AG09319 (cell line): ENCODE results near the gene SLC7A7.
"Not testable (repeated sequence)": the region's sequence is repeated elsewhere in the genome, so short reads cannot be mapped to it uniquely, and the experiment has no call there.

Experiments used
- DNase-seq: peaks from one replicate; pipeline ENCODE4 v3.0.0-alpha.2; 2010; ENCODE audit warnings: low read depth; ENCODE audit errors: extremely low read depth
- TF ChIP-seq, protein P1 (sequence below): IDR thresholded peaks from 2 replicates; pipeline ENCODE4 v1.5.1; 2011; ENCODE audit warnings: low read depth, mild to moderate bottlenecking, inconsistent platforms, low read length, moderate library complexity

Gene SLC7A7

GRCh38 chr14:22814941-22815713 lies at the start of gene SLC7A7:
Gene SLC7A7, minus strand, starts transcription at chr14:22815435. Its CDS starts 2,037 bp downstream, at chr14:22813398.
- TF ChIP-seq, protein P1, sequence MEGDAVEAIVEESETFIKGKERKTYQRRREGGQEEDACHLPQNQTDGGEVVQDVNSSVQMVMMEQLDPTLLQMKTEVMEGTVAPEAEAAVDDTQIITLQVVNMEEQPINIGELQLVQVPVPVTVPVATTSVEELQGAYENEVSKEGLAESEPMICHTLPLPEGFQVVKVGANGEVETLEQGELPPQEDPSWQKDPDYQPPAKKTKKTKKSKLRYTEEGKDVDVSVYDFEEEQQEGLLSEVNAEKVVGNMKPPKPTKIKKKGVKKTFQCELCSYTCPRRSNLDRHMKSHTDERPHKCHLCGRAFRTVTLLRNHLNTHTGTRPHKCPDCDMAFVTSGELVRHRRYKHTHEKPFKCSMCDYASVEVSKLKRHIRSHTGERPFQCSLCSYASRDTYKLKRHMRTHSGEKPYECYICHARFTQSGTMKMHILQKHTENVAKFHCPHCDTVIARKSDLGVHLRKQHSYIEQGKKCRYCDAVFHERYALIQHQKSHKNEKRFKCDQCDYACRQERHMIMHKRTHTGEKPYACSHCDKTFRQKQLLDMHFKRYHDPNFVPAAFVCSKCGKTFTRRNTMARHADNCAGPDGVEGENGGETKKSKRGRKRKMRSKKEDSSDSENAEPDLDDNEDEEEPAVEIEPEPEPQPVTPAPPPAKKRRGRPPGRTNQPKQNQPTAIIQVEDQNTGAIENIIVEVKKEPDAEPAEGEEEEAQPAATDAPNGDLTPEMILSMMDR: no peak
- DNase-seq: no peak

DNA sequence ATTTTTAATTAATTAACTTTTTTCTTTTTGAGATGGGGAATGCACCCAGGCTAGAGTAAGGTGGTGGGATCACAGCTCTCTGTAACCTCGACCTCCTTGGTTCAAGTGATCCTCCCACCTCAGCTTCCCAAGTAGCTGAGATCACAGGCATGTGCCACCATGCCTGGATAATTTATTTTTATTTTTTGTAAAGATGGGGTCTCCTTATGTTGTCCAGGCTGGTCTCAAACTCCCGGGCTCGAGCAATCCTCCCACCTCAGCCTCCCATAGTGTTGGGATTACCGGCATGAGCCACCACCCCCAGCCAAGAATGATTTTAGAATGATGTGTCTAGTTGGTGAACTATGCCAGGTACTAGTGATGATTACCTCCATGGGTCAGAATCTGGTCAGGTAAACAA lies 49.7 kb upstream of the SLC7A7 start:
- DNase-seq: no peak

GRCh38 chr14:22861651-22862050 lies 46.4 kb upstream of the SLC7A7 start:
- TF ChIP-seq, protein P1: no peak
- no peak for DNase-seq

More for the DNA sequence above, 49.7 kb upstream of the SLC7A7 start:
- TF ChIP-seq, protein P1: no peak

DNA sequence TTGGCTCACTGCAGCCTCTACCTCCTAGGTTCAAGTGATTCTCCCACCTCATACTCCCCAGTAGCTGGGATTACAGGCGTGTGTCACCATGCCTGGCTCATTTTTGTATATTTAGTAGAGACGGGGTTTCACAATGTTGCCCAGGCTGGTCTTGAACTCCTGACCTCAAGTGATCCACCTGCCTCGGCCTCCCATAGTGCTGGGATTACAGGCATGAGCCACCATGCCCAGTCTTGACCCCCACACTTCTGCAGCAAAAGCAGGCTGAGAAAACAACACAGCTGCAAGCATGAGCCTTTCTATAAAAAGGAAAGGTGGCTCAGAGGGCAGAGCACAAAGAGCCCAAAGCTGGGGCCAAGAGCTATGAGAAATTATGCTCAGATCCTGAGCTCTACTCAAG lies 45.1 kb upstream of the SLC7A7 start:
- DNase-seq: not testable (repeated sequence)

GRCh38 chr14:22856428-22856827 lies 41.2 kb upstream of the SLC7A7 start:
- TF ChIP-seq, protein P1: no peak

GRCh38 chr14:22854963-22855724 lies 39.9 kb upstream of the SLC7A7 start:
- DNase-seq: no peak
- TF ChIP-seq, protein P1: no peak

More at GRCh38 chr14:22856428-22856827, 41.2 kb upstream of the SLC7A7 start:
- DNase-seq: no peak

DNA sequence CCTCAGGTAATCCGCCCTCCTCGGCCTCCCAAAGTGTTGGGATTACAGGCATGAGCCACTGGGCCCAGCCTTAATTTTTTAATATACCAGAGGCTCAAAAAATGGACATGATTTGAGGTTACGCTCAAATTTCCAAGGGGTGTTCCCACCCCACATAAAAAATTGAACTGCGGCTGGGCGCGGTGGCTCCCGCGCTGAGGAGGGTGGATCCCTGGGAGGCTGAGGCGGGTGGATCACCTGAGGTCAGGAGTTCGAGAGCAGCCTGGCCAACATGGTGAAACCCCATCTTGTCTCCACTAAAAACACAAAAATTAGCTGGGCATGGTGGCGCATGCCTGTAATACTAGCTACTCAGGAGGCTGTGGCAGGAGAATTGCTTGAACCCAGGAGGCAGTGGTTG lies 39.1 kb upstream of the SLC7A7 start:
- not testable (repeated sequence) for DNase-seq

- DNase-seq: no peak
- TF ChIP-seq, protein P1: peak; percentile 87
These were observed 37.9 kb upstream of the SLC7A7 start for GRCh38 chr14:22852940-22853767.
